HepG2 (cell line): ENCODE results near the gene ATP6V1G2. TPM values are rescaled to one million over a fixed set of nuclear protein-coding genes. Genes with fewer than 3 reads are reported as not detected.
A peak's percentile ranks its signal among the peaks of the same experiment; 100 is the strongest.

Source experiments
- ATAC-seq: fragments of 200-7000 bp; cut with Tn5 transposase; 3 replicates; pipeline ENCODE4 v1.9.1; 2020; ENCODE audit warnings: mild to moderate bottlenecking, moderate library complexity
- BruUV-seq: library from RNA; stranded (reverse); fragments of 400-500 nt; replicated peaks from 2 replicates; lab custom pipeline; 2021; lab: Mats Ljungman, UMichigan
- CTCF ChIA-PET: fragments of 300-600 bp; formaldehyde crosslinking; extraction: SDS; loops from one replicate; lab custom pipeline; 2021; ENCODE audit warnings: low total read pairs, inconsistent platforms, low intra/inter-chr PET ratio; lab: Yijun Ruan, JAX
- POLR2A ChIA-PET: fragments of 350-600 bp; sonication (Branson Sonifier 250); formaldehyde crosslinking; loops from one replicate; lab custom pipeline; 2020; ENCODE audit warnings: antibody characterized with exemption, inconsistent platforms; lab: Yijun Ruan, JAX
- DNase-seq: peaks from one replicate; pipeline ENCODE4 v3.0.0-alpha.2; 2015; ENCODE audit warnings: low spot score
- FAIRE-seq: peaks from 3 replicates; lab custom pipeline; 2011; peaks lifted over from hg19 to GRCh38; lab: Jason Lieb, UNC
- H2AFZ ChIP-seq: one replicate; pipeline ENCODE4 v1.6.1; 2011; ENCODE audit warnings: low read length, inconsistent platforms
- H3K27ac ChIP-seq: fragments of 300-600 bp; 3 replicates; pipeline ENCODE4 v1.8.0; 2011; ENCODE audit warnings: mixed run types, mild to moderate bottlenecking, mixed read lengths, low read length, inconsistent platforms; ENCODE audit not compliant: insufficient read depth; ENCODE audit errors: extremely low read length
- H3K27me3 ChIP-seq, 2 experiments: fragments of 200-600 bp in 1 of 2; 2 replicates in 1 of 2; 3 replicates in 1 of 2; pipeline versions ENCODE4 v1.6.0 to v1.8.0; 2011; ENCODE audit warnings: low read length in 2 of 2, mild to moderate bottlenecking in 2 of 2, moderate library complexity in 2 of 2, inconsistent platforms in 1 of 2; ENCODE audit not compliant: insufficient read depth in 2 of 2, control insufficient read depth in 1 of 2
- H3K36me3 ChIP-seq, 2 experiments: fragments of 200-600 bp in 1 of 2; replicated peaks in 1 of 2; 2 replicates in 1 of 2; 3 replicates in 1 of 2; pipeline versions ENCODE4 v1.5.1 to v1.8.0; 2011; ENCODE audit warnings: low read length in 2 of 2, inconsistent platforms in 1 of 2; ENCODE audit not compliant: insufficient read depth in 2 of 2, control insufficient read depth in 1 of 2
- H3K4me1 ChIP-seq: 2 replicates; pipeline ENCODE4 v1.5.1; 2012; ENCODE audit warnings: low read length, inconsistent platforms; ENCODE audit not compliant: insufficient read depth
- H3K4me2 ChIP-seq: 2 replicates; pipeline ENCODE4 v1.6.0; 2011; ENCODE audit warnings: low read depth, low read length, inconsistent platforms
- H3K4me3 ChIP-seq, 3 experiments: fragments of 200-600 bp in 1 of 3; sonication (generic), shearing (Covaris generic) in 1 of 3; replicated peaks in 1 of 3; 2 replicates each; pipeline ENCODE4 v1.5.1; 2011 to 2016; ENCODE audit warnings: low read length in 3 of 3, inconsistent platforms in 2 of 3, low read depth in 2 of 3, mild to moderate bottlenecking in 2 of 3, control low read depth in 1 of 3, mixed read lengths in 1 of 3; ENCODE audit not compliant: insufficient read depth in 1 of 3
- H3K79me2 ChIP-seq: one replicate; pipeline ENCODE4 v1.6.1; 2011; ENCODE audit warnings: low read length, inconsistent platforms; ENCODE audit not compliant: insufficient read depth
- H3K9ac ChIP-seq: 2 replicates; pipeline ENCODE4 v1.6.0; 2011; ENCODE audit warnings: mild to moderate bottlenecking, low read depth, low read length, inconsistent platforms; ENCODE audit not compliant: insufficient read depth
- H3K9me3 ChIP-seq: 2 replicates; pipeline ENCODE4 v1.5.1; 2012; ENCODE audit warnings: mild to moderate bottlenecking, low read length
- H4K20me1 ChIP-seq: 2 replicates; pipeline ENCODE4 v1.6.0; 2011; ENCODE audit warnings: inconsistent platforms, mild to moderate bottlenecking, low read length, moderate library complexity; ENCODE audit not compliant: insufficient read depth
- ADNP ChIP-seq: sonication (generic); formaldehyde crosslinking; IDR thresholded peaks from 2 replicates; pipeline ENCODE4 v1.4.0; 2020; ENCODE audit warnings: missing genetic modification reagents
- FOSL2 ChIP-seq: sonication (generic); formaldehyde crosslinking; IDR thresholded peaks from 2 replicates; pipeline ENCODE4 v1.4.0; 2020; ENCODE audit warnings: missing genetic modification reagents
- GABPA ChIP-seq, 2 experiments: IDR thresholded peaks; 2 replicates each; pipeline ENCODE4 v1.6.1; 2011 to 2016; ENCODE audit warnings: low read depth in 2 of 2, low read length in 1 of 2, missing biosample characterization in 1 of 2, missing genetic modification characterization in 1 of 2
- HOMEZ ChIP-seq: IDR thresholded peaks from 2 replicates; pipeline ENCODE4 v1.6.1; 2016; ENCODE audit warnings: low read depth
- JUN ChIP-seq: sonication (generic); formaldehyde crosslinking; IDR thresholded peaks from 2 replicates; pipeline ENCODE4 v1.4.0; 2020; ENCODE audit warnings: mild to moderate bottlenecking, missing genetic modification reagents
- KLF11 ChIP-seq: IDR thresholded peaks from 2 replicates; pipeline ENCODE4 v1.6.1; 2016; ENCODE audit warnings: missing compliant biosample characterization
- RARA ChIP-seq: IDR thresholded peaks from 2 replicates; pipeline ENCODE4 v1.6.1; 2016; ENCODE audit warnings: missing genetic modification reagents, missing compliant biosample characterization
- TEAD3 ChIP-seq: optimal IDR thresholded peaks from 2 replicates; pipeline ENCODE3; 2016; ENCODE audit warnings: borderline replicate concordance
- TFAP4 ChIP-seq: sonication (generic); IDR thresholded peaks from 2 replicates; pipeline ENCODE4 v1.6.1; 2016; ENCODE audit warnings: low read depth, borderline replicate concordance
- ZBTB21 ChIP-seq: sonication (generic); formaldehyde crosslinking; IDR thresholded peaks from 2 replicates; pipeline ENCODE4 v1.4.0; 2020; ENCODE audit warnings: missing genetic modification reagents
- ZGPAT ChIP-seq: IDR thresholded peaks from 2 replicates; pipeline ENCODE4 v1.6.1; 2016; ENCODE audit warnings: mild to moderate bottlenecking
- ZNF101 ChIP-seq: sonication (generic); formaldehyde crosslinking; IDR thresholded peaks from 2 replicates; pipeline ENCODE4 v1.4.0; 2020; ENCODE audit warnings: mild to moderate bottlenecking, low read depth, missing genetic modification reagents, borderline replicate concordance
- ZNF281 ChIP-seq: sonication (generic); formaldehyde crosslinking; IDR thresholded peaks from 2 replicates; pipeline ENCODE4 v1.4.0; 2020; ENCODE audit warnings: missing genetic modification reagents, borderline replicate concordance
- ZNF414 ChIP-seq: sonication (generic); formaldehyde crosslinking; IDR thresholded peaks from 2 replicates; pipeline ENCODE4 v1.5.0; 2020; ENCODE audit warnings: missing genetic modification reagents
- WGBS: methylation state at CpG from one replicate; pipeline ENCODE4 v1.1.6; 2017; ENCODE audit warnings: low lambda C conversion rate; 5-methylcytosine and 5-hydroxymethylcytosine counted together
- in situ Hi-C: cut with HindIII; loops from 2 replicates; pipeline ENCODE4 v1.10.0; 2017; ENCODE audit warnings: low pct_unique_long_range_greater_than_20kb; ENCODE audit not compliant: extremely low pct_ligation_motif_present
- intact Hi-C: fragments of 100-400 bp; cut with micrococcal nuclease; formaldehyde crosslinking; loops from one replicate; pipeline ENCODE4 v1.10.0; 2022; ENCODE audit not compliant: unreplicated experiment
- polyA plus RNA-seq, 8 experiments: library from polyadenylated mRNA; depleted of rRNA in 3 of 8; stranded (reverse) in 7 of 8; unstranded in 1 of 8; fragments of >200 nt; fragmentation: Illumina TruSeq in 4 of 8; extraction: Trizol in 4 of 8; gene quantifications; 2 replicates each; pipeline versions ENCODE4 v1.2.1 to v1.2.3, GENCODE V29; 2011 to 2016; ENCODE audit warnings: low read depth in 4 of 8, missing spikeins in 1 of 8, mixed read lengths in 1 of 8; ENCODE audit not compliant: insufficient read depth in 1 of 8
- total RNA-seq, 5 experiments: library from RNA; depleted of rRNA; stranded (reverse); fragments of >200 nt; fragmentation: Illumina TruSeq; extraction: Trizol; gene quantifications; 2 replicates each; pipeline ENCODE4 v1.2.3, GENCODE V29; 2016; ENCODE audit warnings: low read depth in 1 of 5

Gene ATP6V1G2
- total and polyA plus RNA-seq, 2 of the 13 experiments (the other 11 are each of a cell fraction or from before 2014, with no cell fraction given) = 0.27 to 0.83 TPM

GRCh38 chr6:31559958-31560696, 13.7 kb upstream of the ATP6V1G2 start:
- in situ Hi-C loops (no loop called here), intact Hi-C loops (no loop called here)
- Histone ChIP-seq H2AFZ (no peak overlapping the region), H3K9ac (no peak overlapping the region), H3K27me3 (no peaks in the 10 kb centered on the region), H3K36me3 (peaks cover 21 to 38% of the 10 kb centered on the region in 2 experiments; a peak in 4 of 5 replicates), H3K4me1 (no peaks in the 10 kb centered on the region), H3K4me3 (no peak overlapping the region), H3K4me2 (no peak overlapping the region), H4K20me1 (no peaks in the 10 kb centered on the region), H3K27ac (no peak overlapping the region), H3K9me3 (no peaks in the 10 kb centered on the region), H3K79me2 (no peaks in the 10 kb centered on the region)
- ChIA-PET POLR2A (no interaction called here), CTCF (no interaction called here)
- ATAC-seq (peak; percentile 59; the same call in 2 of the 3 replicates), DNase-seq (no peak), FAIRE-seq (no peak)
- no TSS peak for BruUV-seq
- WGBS = 87% methylated on average over 7 of the region's 7 CpGs
- TF ChIP-seq ZNF101 (no peak), JUN (CRISPR knock-in tag) (peak; percentile 67), HOMEZ (CRISPR knock-in tag) (no peak), KLF11 (CRISPR knock-in tag) (no peak), TEAD3 (CRISPR knock-in tag) (peak; percentile 76), GABPA (IDR thresholded peaks at IDR 0.05; ENCODE audit: low read depth, low read length) (no peak), GABPA (CRISPR knock-in tag; IDR thresholded peaks at IDR 0.05; ENCODE audit: low read depth) (peak; percentile 43), RARA (CRISPR knock-in tag) (peak; percentile 42; the same call in 1 of the 2 replicates), ZBTB21 (CRISPR knock-in tag) (no peak), ZNF414 (CRISPR knock-in tag) (no peak), TFAP4 (no peak), ADNP (CRISPR knock-in tag) (no peak), ZGPAT (CRISPR knock-in tag) (0 out of 2 replicates have a peak, but pooled peaks have one; percentile 31), FOSL2 (peak; percentile 90), ZNF281 (CRISPR knock-in tag) (peak; percentile 73)
